Coronary artery (tissue), 2 donors: ENCODE results near the gene WDR35.
A peak's percentile ranks its signal among the peaks of the same experiment; 100 is the strongest.
"Not testable (repeated sequence)": the region's sequence is repeated elsewhere in the genome, so short reads cannot be mapped to it uniquely, and the experiment has no call there.

Experiments
- DNase-seq: peaks from one replicate; pipeline ENCODE4 v3.0.0-alpha.2; 2017; ENCODE audit warnings: low spot score
- H3K27ac ChIP-seq, 2 donors: fragments of 200-600 bp; sonication (generic); one replicate each; pipeline ENCODE4 v1.5.1; 2016 to 2019
- H3K4me3 ChIP-seq: fragments of 200-600 bp; sonication (generic); 2 replicates; pipeline ENCODE4 v1.5.1; 2016; ENCODE audit warnings: mild to moderate bottlenecking, moderate library complexity
- CTCF ChIP-seq: fragments of 200-600 bp; sonication (generic); IDR thresholded peaks from one replicate; pipeline ENCODE4 v1.5.1; 2019; ENCODE audit warnings: antibody characterized with exemption

WDR35 gene

GRCh38 chr2:19929226-19929625 lies 60.7 kb downstream of the WDR35 start:
- no peak for TF ChIP-seq CTCF
- Histone ChIP-seq H3K4me3 (no peak overlapping the region), H3K27ac (no peak overlapping the region)
- DNase-seq: no peak

GRCh38 chr2:19927816-19928215 lies 62.1 kb downstream of the WDR35 start:
- DNase-seq, H3K27ac ChIP-seq, H3K4me3 ChIP-seq: not testable (repeated sequence)

GRCh38 chr2:19924526-19924925 lies 65.4 kb downstream of the WDR35 start:
- H3K27ac ChIP-seq, H3K4me3 ChIP-seq, DNase-seq: not testable (repeated sequence)

GRCh38 chr2:19922188-19922587 lies 67.7 kb downstream of the WDR35 start:
- not testable (repeated sequence) for H3K4me3 ChIP-seq, H3K27ac ChIP-seq, DNase-seq

GRCh38 chr2:19916385-19916950 lies 73.4 kb downstream of the WDR35 start:
- Histone ChIP-seq H3K27ac (no peak overlapping the region), H3K4me3 (no peak overlapping the region)
- no peak for DNase-seq
- no peak for TF ChIP-seq CTCF

- Histone ChIP-seq H3K4me3 (no peak overlapping the region), H3K27ac (no peak overlapping the region)
- DNase-seq: no peak
- no peak for TF ChIP-seq CTCF
These were observed 75.5 kb downstream of the WDR35 start for GRCh38 chr2:19914266-19914975.

- no peak overlapping the region for H3K27ac ChIP-seq
- no peak for TF ChIP-seq CTCF
- no peak overlapping the region for H3K4me3 ChIP-seq
These were observed 77.9 kb downstream of the WDR35 start for GRCh38 chr2:19911808-19912509.

GRCh38 chr2:19902216-19902740 lies 87.6 kb downstream of the WDR35 start:
- H3K27ac ChIP-seq: peak overlapping the region; percentile 93 to 98
- no peak for DNase-seq
- TF ChIP-seq CTCF: no peak
- H3K4me3 ChIP-seq: peak overlapping the region; percentile 83

More at GRCh38 chr2:19911808-19912509, 77.9 kb downstream of the WDR35 start:
- no peak for DNase-seq
